Measurements from ENCODE around the gene MARS2.
"Not testable (repeated sequence)": the region's sequence is repeated elsewhere in the genome, so short reads cannot be mapped to it uniquely, and the experiment has no call there.

MARS2 gene

GRCh38 chr2:197706839-197707207 is 1.7 kb downstream of the MARS2 start:
- DNase-seq (ENCODE audit: low read depth) = no peak

DNA sequence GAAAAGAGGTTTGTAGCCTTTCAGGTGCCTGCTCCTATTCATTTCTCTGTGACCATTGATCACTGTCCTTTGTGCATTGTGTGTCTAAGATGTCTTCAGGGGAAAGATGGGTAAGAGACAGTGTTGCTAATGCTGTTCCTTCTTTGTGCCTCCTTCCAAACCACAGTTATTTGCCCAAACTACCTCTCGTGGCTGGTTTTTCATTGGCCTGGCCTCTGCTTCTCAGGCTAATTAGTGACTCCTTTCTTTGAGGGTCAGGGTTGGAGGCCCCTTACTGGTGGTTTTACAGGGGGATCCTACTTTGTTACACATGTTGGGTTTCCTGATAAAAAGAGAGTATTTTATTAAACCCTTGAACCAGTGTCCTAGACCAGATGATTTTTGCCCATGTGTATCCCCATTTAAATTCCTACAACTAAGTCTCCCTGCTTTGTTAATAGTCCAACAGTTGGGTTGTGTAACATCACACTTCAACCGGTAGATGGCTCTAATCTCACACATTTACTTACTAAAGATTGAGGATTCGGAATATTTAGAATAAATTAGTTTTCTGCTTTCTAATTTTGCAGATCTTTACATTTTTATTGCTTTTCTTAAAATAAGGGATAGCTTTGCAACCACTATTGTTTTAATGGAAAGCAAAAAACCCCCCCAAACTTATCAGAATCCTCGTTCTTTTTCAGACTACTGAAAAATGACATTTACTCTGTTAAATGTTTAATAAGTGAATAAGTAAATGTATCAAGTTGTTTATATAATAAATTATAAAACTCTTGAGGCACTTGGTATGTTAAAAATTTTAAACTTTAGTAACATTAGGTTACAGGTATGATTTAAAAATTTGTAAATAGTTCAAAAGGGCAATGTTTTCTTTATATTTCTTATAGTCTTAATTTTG is 2.4 kb downstream of the MARS2 start:
- DNase-seq (ENCODE audit: low read depth) = no peak

DNA sequence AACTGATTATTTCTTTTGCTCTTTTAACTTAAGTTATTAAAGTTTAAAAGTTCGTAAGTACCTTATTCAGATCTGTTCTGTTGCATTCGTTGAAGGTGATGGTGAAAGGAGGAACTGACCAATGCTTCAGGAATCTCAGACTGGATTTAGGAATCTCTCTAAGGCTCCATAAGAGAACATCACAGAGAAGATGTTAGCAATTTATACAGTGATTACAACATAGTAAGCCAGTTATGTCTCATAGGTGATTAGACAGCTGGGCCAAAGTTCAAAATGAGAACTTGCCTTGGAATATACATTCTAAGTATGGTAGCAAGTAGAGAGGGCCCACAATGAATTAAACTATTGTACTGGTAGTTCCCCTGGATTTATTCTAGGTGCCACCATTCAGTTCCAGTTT is 3.2 kb downstream of the MARS2 start:
- DNase-seq (ENCODE audit: low read depth) = no peak

DNA sequence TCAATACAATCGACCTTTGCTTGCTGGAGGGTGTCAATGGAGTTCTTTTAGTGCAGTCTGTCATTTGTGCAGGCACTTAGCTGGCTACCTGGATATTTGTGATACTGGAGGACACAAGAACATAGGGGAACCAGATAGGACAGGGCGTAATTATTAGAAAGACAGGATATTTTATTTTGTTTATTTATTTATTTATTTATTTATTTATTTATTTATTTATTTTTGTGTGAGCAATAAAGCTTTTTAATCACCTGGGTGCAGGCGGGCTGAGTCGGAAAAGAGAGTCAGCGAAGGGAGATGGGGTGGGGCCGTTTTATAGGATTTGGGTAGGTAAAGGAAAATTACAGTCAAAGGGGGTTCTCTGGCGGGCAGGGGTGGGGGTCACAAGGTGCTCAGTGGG is 4.0 kb downstream of the MARS2 start:
- DNase-seq (ENCODE audit: low read depth) = not testable (repeated sequence)

DNA sequence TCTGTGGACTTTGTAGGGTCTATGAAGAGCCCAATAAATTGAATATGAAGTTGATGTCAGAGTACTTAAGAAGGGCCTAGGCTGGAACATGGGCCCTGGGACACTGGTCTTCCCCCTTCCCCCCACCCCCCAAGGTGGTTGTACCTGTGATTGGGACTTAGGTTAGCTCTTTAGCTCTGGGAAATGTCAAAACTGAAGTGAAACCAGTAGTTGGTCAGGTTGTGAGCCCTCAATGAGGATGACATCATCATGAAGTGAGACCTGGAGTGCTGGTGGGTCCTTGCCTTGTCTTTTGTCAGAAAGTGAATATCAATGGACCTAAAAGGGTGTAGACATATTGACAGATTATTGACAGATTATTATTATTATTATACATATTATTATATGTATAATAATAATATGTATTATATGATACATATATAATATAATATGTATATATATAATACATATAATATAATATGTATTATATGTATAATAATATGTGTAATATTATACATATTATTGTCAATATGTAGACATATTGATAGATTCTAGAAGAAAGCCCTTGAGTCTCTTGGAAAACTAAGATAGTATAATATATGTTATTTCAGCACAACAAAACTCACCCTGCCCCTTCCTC is 5.4 kb downstream of the MARS2 start:
- DNase-seq (ENCODE audit: low read depth) = no peak

DNA sequence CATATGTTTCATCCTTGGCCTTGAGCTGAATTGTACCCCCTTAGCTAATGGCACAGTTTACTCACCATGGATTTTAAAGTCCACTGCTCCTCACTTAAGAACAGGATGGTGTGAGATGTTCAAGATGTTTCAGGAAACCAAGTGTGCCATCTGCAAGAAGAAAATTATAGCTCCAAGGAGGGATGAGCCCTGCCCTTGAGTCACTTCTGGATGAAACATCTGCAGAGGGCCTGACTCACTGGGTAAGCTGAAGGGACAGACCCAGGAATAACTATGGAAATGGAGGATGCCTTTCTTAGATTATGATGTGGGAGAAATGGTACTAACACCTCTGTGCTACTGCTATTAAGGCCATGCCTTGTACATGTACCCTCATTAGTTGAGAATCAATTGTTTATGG is 6.4 kb downstream of the MARS2 start:
- no peak for DNase-seq (ENCODE audit: low read depth)

DNA sequence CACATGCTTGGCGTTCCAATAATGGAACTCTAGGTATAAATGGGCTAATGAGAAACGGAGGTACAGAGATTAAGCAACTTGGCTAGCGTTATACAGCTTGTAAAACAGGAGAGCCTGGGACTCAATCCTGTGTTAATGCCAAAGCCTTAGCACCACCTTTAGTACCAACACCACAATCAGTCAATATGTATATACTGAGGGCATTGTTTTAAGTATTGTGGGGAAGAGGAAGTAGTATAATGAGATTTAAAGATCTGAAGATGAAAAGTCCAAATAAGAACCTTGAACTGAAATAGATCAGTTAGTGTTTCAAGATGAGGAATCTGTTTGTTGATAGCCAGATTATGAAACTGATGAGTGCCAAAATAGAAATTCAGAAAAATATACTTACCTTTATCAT is 8.1 kb downstream of the MARS2 start:
- no peak for DNase-seq (ENCODE audit: low read depth)

DNA sequence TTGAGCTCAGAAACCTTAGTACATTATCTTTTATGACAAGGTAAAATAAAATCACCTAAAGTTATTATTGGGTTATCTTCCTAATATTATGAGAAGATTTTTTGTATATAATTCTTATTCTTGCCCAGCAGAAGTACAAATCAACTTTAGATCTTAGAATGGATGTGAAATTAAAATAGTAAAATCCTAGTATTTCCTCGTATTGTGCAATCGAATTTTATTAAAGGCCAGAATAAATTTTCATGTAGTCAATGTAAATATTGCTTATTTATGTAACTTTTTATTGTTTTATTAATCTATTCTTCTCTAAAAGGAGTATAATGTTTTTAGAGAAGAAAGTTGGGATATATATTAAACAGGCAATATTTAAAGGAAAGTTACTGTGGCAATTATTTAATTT is 12.7 kb downstream of the MARS2 start:
- no peak for DNase-seq (ENCODE audit: low read depth)

DNA sequence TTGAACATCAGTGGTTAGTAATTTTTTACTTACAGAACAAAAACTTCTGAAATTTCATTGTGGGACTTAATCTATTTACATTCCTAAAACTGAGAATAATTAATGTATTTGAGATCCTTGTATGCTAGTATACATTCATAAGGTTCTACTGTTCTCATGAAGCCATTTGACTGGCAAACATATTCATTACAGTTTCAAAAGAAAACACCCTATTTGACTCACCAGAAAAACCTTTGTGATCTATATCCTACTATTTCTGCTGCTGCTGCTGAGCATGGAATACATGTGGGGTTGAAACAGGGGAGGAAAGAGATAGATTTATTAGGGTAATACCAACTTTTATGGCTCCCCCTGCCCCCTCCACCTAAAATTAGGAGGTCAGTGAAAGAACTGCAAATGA is 21.8 kb downstream of the MARS2 start:
- no peak for DNase-seq (ENCODE audit: low read depth)

DNA sequence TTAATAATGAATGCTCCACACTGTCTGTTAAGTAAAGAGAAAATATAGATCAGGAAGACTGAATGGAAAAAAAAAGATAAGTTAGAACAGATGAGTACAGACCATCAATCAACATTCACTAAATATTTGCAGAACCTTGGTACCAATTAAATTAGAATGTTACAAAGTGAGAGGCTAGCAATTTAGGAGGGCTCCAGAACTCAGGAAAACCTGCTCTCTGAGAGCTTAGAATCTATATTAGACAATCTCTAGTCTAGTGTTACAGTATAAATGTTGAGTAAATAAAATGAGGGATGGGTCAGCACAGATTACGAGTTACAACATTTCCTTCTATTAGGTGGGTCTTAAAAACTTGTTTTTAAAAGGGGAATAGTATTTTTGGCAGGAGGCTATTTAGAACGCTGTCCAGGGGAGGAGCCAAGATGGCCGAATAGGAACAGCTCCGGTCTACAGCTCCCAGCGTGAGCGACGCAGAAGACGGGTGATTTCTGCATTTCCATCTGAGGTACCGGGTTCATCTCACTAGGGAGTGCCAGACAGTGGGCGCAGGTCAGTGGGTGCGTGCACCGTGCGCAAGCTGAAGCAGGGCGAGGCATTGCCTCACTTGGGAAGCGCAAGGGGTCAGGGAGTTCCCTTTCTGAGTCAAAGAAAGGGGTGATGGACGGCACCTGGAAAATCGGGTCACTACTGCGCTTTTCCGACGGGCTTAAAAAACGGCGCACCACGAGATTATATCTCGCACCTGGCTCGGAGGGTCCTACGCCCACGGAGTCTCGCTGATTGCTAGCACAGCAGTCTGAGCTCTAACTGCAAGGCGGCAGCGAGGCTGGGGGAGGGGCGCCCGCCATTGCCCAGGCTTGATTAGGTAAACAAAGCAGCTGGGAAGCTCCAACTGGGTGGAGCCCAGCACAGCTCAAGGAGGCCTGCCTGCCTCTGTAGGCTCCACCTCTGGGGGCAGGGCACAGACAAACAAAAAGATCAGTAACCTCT is 23.7 kb downstream of the MARS2 start:
- not testable (repeated sequence) for DNase-seq (ENCODE audit: low read depth)

DNA sequence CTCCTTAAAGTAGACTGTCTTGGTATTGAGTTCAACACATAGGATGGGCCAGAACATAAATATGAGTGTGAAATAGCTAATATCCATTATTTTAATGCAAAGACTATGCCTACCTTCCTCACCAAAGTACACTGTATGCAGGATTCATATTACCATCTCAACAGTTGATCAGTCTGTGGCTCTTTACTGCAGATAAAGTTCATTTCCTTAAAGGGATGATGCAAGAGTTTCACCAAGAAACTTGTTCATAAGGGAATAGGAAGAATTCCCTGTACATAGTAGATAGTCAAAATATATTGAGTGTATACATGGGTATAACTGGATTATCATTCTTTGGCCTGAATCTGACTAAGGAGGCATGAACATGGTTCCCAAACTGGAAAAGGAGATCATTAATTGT is 35.0 kb downstream of the MARS2 start:
- no peak for DNase-seq (ENCODE audit: low read depth)

All from stimulated activated CD4-positive, alpha-beta T cell treated with anti-CD3 and anti-CD28 coated beads, Interleukin-2, amount 100 ng/mL, for 4 hours (primary cell).